Neural progenitor cell (in vitro differentiated cells): ENCODE measurements around the gene RABGAP1.

Experiments
- CTCF ChIP-seq: fragments of 200-600 bp; sonication (generic); IDR thresholded peaks from 2 replicates; pipeline ENCODE4 v1.5.1; 2017; ENCODE audit warnings: antibody characterized with exemption, mild to moderate bottlenecking
- EZH2 ChIP-seq: fragments of 200-600 bp; sonication (generic); IDR thresholded peaks from 2 replicates; pipeline ENCODE4 v1.6.1; 2017; ENCODE audit warnings: antibody characterized with exemption, mild to moderate bottlenecking, moderate library complexity
- EZH2phosphoT487 ChIP-seq: fragments of 200-600 bp; sonication (generic); IDR thresholded peaks from 2 replicates; pipeline ENCODE4 v1.6.1; 2017; ENCODE audit warnings: antibody characterized with exemption

GRCh38 chr9:123111427-123112014 lies 170.7 kb downstream of the RABGAP1 start:
- TF ChIP-seq CTCF (no peak), EZH2phosphoT487 (no peak), EZH2 (no peak)
